GM19395 (cell line): Measurements from ENCODE around the gene ZBTB44.
"Not testable (repeated sequence)": the region's sequence is repeated elsewhere in the genome, so short reads cannot be mapped to it uniquely, and the experiment has no call there.

Experiments
- ATAC-seq: cut with Tn5 transposase; IDR thresholded peaks from one replicate; pipeline ENCODE4 v1.9.1; 2021; ENCODE audit warnings: mild to moderate bottlenecking, moderate library complexity; ENCODE audit not compliant: unreplicated experiment

Gene ZBTB44

DNA sequence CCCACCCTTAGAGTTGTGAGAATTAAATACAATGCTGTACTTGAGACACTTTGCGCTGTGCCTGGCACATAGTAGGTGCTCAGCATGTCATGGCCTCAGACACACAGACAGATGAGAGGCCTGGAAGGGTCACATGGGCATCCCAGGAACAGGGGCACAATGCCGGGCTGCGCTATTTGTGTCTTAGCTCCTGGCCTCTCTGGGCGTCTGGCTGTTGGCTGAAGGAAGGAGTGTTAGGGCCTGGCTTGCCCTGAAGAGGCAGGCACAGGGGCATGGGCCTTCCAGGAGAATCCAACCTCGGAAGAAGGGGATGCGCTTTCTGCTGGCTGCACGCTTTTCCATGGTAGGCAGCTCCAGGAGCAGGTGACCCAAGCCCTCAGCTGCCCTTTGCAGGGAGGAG lies 113.7 kb downstream of the ZBTB44 start:
- ATAC-seq = no peak

DNA sequence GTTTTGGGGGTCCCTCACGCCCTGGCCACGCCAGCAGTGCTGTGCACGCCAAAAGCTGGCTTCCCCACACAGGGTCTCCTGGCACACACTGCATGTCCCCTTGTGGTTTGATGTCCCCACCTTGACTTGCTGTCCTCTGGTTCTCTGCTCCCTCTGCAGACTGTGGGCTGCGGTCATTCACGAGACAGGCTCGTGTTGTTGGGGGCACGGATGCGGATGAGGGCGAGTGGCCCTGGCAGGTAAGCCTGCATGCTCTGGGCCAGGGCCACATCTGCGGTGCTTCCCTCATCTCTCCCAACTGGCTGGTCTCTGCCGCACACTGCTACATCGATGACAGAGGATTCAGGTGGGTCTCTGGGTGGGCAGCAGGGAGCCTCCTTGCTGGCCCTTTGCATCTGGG lies 114.9 kb downstream of the ZBTB44 start:
- no peak for ATAC-seq

DNA sequence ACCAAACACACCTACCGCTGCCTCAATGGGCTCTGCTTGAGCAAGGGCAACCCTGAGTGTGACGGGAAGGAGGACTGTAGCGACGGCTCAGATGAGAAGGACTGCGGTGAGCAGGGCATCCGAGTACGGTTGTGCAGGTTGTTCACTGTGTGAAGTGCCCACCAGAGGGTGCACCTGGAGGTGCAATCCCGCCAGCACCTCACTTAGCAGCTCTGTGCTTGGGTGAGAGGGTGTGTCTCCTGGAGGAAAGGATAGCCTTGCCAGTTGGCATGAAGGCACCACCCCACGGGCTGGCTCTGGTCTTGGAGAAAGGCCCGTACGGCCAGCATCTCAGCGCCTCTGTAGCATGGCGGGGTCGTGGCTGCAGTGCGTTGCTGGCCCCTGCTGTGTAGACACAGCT lies 115.8 kb downstream of the ZBTB44 start:
- no peak for ATAC-seq

DNA sequence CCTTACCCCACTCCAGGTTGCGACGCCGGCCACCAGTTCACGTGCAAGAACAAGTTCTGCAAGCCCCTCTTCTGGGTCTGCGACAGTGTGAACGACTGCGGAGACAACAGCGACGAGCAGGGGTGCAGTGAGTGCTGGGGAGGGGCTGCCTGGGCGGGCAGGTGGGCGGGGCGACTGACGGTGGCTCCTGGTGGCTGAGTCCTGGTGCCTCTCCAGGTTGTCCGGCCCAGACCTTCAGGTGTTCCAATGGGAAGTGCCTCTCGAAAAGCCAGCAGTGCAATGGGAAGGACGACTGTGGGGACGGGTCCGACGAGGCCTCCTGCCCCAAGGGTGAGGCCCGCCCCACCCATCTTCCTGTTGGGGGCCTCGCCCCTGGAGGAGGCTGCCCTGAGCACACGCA lies 116.4 kb downstream of the ZBTB44 start:
- ATAC-seq = no peak

DNA sequence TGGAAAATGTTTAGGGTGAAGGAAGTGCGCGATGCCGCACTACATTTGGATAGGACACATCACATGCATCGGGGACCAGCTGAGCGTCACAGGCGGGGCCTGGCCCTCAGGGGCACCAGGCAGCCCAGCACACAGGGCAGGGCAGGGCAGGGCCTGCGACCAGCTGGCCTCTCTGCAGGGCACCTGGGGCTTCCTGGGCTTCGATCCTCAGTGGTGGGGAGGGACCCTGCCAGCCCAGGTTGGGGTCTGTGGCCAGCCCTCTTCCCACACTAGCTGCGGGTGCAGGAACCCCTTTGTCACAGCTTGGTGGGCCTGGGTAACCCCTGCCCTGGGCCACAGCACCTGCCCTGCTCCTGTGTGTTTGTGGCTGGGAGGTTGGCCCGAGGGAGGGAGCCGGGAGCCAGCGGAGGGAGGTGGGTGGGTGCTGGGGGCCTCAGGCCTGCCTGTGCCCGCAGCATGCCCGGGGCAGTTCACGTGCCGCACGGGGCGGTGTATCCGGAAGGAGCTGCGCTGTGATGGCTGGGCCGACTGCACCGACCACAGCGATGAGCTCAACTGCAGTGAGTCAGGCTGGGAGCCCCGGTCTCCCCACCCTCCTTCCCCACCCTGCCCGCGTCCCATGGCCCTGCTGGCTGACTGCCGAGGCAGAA lies 117.2 kb downstream of the ZBTB44 start:
- ATAC-seq = no peak

DNA sequence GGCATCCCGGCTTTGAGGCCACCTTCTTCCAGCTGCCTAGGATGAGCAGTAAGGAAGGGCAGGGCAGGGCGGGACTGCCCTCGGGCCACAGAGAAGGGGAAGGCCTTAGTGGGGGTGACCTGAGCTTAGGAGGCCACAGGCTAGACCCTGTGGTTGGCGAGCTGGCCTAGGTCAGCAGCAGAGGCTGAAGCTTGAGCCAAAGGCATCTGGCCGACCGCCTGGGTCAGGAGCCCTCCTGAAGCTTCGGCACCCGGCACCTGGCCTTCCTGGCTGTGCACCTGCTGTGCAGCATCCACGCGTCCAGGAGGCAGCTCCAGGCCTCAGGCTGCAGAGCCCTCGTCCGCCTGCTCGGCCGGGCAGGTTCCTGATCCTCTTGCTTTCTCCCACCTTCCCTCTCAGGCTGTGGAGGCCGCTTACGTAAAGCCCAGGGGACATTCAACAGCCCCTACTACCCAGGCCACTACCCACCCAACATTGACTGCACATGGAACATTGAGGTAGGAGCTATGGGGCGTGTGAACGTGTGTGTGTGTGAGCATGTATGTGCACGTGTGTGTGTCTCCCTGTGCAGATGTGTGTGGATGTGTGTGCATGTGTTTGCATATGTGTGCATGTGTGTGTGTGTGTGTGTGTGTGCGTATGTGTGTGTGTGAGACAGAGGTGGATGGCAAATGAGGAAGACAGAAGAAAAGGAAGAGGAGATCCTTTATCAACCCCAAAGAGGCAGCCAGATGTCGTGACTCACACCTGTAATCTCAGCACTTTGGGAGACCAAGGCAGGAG lies 120.3 kb downstream of the ZBTB44 start:
- ATAC-seq = no peak

DNA sequence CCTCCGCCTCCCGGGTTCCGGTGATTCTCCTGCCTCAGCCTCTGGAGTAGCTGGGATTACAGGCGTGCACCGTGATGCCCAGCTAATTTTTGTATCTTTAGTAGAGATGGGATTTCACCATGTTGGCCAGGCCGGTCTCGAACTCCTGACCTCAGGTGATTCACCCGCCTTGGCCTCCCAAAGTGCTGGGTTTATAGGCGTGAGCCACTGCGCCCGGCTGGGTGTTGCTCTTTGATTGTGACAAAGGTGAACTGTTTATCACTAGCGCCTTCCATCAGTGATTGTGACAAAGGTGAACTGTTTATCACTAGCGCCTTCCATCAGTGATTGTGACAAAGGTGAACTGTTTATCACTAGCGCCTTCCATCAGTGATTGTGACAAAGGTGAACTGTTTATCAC lies 121.2 kb downstream of the ZBTB44 start:
- not testable (repeated sequence) for ATAC-seq

DNA sequence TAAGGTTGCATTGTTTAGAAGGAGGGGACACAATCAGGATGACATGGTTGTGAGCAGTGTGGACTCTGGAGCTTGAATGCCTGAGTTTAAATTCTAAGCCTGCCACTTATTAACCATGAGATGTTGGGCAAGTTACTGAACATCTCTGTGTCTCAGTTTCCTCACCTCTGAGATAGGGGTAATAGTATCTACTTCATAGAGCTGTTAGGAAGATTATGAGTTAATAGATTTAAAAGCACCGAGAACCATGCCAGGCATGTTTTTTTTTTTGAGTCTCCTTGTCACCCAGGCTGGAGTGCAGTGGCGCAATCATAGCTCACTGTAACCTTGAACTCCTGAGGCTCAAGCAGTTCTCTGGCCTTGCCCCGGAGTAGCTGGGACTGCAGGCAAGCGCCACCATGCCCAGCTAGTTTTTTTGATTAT lies 121.9 kb downstream of the ZBTB44 start:
- no peak for ATAC-seq

DNA sequence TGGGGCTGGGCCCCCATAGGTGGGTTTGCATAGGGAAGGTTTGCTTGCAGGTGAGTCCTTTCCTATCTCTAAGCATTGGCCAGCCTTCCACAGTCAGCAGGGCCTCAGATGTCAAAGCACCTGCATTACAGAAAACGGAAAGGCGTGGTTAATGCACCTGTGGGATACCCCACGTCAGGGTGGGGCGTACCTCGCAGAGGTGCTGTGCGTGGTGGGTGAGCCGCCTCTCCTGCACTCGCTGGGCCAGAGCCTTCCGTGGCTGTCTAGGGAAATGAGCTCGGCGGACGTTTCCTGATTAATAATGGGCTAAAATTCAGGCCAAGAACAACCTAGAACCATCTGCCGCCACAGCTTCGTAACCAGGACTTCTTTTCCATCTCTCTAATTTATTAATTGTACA lies 122.8 kb downstream of the ZBTB44 start:
- no peak for ATAC-seq

DNA sequence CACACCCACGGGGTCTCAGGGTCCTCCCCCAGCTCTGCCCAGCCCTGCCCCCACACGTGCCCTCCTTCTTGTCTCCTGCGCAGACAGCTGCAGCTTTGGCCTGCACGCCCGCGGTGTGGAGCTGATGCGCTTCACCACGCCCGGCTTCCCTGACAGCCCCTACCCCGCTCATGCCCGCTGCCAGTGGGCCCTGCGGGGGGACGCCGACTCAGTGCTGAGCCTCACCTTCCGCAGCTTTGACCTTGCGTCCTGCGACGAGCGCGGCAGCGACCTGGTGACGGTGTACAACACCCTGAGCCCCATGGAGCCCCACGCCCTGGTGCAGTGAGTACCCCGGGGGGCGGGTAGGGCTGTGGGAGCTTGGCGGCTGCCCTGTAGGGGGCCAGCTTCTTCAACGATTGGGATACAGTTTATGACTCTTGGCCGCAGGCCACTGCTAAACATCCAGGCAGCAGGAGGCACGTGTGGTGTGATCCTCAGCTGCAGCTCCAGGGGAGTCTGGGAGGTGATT lies 124.3 kb downstream of the ZBTB44 start:
- ATAC-seq = no peak

DNA sequence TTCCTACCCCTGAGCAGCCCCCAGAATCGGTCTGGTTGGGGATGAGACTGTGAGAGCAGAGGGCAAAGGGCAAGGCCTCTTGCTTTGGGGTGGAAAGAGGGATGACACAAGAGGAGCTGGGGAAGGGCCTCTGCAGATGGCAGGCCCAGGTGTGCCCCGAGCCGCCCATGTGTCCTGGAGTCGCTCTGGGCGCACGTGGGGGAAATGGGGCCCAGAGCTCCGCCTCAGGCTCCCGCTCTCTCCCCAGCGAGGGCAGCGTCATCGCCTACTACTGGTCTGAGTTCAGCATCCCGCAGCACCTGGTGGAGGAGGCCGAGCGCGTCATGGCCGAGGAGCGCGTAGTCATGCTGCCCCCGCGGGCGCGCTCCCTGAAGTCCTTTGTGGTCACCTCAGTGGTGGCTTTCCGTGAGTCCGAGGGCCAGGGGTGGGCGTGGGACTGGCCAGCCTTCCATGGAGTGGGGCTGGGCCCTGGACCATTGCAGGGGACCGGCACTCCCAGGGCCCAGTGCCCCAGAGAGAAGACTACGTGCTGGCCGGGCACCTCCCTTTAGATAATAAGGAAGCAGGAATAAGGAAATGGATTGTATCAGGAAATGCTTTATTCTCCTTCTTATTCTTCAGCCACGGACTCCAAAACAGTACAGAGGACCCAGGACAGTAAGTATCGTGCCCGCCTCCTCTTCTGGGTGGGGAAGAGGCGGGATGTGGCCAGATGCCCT lies 125.1 kb downstream of the ZBTB44 start:
- ATAC-seq = no peak

DNA sequence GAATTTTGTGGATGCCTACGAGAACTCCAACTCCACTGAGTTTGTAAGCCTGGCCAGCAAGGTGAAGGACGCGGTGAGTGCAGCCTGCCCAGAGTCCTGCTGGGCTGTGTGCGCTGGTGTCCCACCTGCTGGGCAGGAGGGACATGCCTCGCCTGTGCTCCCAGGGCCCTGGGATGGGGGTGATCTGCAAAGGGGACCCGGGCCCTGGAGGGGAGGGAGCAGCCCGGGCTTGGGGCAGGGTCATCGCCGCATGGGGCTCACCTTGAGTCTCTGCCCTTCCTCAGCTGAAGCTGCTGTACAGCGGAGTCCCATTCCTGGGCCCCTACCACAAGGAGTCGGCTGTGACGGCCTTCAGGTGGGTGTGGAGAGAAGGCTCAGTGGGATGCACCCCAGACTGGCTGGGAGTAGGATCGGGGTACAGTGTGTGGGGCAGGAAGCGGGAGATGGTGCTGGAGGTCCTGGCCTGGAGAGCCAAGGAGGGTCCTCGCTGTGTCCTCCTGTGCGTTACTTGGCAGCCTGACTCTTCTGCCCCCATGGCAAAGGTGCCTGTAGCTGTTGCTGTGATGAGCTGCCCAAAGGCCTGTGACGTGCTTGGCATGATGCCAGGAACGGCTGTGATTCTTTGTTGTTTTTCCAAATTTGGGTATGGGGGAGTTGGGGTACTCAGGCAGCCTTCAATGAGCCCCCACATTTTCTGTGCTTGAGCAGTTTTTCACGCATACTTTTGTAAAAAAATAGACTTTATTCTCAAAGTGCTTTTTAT lies 126.0 kb downstream of the ZBTB44 start:
- no peak for ATAC-seq

DNA sequence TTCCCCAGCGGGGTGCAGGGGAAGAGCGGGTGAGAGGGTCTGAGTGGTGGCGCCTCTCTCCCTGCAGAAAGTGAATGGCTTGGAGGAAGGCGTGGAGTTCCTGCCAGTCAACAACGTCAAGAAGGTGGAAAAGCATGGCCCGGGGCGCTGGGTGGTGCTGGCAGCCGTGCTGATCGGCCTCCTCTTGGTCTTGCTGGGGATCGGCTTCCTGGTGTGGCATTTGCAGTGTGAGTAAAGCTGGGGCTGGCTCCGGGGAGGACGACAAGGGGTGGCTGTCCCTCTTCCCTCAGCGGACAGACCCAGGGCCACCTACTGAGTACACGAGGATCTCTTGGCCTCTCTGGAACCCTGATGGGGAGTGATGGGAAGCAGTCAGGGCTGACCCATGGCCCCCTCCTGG lies 126.7 kb downstream of the ZBTB44 start:
- ATAC-seq = no peak

DNA sequence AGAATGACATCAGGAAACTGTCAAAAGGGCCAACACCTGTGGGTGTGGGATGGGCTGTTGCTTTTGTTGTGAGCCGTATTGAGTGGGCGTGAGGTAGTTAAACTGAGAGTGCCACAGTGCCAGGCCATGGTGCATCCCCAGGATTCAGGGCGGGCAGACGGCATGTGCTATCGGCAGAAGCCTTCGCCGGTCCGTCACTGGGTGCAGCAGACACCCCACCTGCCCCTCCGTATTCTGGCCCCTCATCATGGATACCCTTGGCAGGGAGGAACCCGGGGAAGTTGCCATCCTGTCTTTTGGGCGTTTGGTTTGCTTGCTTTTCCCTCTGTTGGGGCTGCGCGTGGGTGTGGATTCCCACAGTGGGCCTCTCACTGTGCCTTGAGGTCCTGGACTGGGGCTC lies 127.6 kb downstream of the ZBTB44 start:
- no peak for ATAC-seq

DNA sequence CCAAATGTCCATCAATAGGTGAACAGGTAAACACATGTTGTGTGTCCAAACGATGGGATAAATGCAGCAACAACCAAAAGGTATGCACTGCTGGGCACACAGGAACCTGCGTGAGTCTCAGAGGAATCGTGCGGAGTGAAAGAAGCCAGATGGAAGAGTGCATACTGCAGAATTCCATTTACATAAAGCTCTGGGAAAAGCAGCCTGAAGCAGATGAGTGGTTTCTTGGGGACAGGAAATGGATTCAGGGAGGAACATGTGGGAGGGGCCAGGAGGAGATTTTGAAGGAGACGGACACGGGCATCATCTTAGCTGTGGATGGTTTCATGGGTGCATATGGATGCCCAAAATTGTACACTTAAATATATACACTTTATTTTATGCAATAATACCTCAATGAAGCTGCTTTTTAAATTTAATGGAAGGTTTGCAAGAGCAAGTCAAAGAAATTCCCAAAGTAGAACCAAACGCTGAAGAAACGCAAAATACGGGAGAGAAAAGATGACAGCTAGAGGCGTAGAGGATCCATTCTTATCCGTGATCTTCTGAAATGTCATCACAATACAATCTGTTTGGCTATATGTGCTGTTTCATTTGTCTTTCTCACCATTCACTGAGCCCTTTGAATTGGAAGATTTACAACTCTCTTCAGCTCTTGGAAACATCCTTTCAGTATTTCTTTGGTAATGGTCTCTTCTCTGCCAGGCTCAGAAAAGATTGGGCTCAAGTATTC lies 130.7 kb downstream of the ZBTB44 start:
- ATAC-seq = no peak

DNA sequence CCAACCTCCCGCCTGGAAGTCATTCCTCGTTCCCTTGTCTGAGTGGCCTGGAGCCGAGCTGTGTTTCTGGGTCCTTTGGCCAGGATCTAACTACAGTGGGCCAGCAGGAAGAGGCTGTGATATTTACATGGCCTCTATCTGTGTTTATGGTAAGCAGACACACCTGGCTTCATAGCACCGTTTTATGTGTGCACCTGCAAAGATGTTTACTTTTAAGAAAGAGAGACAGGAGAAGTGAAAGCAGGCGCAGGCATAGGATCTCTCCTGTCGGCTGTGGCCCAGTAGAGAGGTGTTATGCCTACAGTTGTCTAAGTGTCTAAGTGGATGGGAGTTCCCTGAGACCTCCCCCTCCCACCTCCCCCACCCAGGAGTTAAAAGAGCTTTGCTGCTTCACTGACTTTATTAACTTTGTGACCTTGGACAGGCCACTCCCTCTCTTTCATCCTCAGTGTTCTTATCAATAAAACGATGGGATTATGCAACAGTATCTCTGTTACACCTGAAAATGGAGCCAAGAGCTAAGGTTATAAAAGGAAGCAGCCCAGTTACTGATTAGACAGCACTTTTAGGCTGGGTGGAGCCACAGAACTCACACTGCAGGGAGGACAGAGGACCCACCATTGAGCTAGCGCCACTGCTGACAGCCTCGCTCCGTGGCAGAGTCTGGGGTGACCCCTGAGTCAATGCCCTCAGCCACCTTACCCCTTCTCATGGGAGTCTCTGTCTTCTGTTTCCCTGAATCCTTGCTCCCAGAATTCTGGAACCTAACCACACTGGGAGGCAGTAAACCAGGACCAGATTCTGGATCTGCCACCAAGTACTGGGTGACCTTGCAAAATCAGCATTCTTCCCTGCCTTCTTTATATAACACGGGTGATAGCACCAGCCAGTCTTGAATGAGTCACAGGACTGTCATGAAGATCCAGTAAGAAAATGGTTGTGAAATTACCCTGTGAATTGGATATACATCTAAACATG lies 133.1 kb downstream of the ZBTB44 start:
- peak; percentile 70 for ATAC-seq

DNA sequence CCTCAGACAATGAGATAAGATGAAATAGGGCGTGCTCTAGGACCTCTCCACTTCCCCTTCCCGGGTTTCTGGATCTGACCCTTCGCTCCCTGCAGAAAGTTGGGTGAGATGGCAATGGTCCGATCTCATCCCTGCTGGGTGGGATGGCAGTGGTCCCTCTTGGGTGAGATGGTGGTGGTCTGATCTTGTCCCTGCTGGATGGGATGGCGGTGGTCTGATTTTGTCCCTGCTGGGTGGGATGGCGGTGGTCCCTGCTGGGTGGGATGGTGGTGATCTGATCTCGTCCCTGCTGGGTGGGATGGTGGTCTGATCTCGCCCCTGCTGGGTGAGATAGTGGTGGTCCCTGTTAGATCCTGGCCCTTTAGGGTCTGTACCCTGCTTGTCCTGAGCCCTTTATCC lies 133.8 kb downstream of the ZBTB44 start:
- no peak for ATAC-seq

DNA sequence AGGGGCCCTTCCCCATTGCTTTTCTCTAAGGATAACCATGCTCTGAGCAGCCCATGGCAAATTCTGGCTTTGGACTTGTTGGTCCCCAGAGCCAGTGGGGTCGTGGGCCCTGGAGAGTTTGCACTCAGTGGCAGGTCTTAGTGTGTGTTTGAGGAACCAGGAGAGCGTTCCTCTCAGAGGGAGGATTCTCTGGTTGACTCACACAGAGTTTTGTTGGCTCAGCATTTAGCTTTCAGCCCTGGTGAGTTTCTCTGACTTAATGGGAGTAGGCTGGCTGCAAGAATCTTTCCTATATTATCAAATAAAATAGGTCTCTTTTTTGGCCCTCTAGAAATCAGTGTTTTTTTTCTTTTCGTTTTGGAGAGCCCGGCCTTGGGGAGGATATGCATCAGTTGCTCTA lies 134.2 kb downstream of the ZBTB44 start:
- no peak for ATAC-seq
